ENCODE results near the gene STAMBP.

The STAMBP gene

GRCh38 chr2:73827018-73827417, 1.7 kb upstream of the STAMBP start:
- DNase-seq (ENCODE audit: low spot score in 2 of 2) (no peak), ATAC-seq (no peak)
- Mint-ChIP-seq H3K9me3 (no peaks in the 10 kb centered on the region), H3K4me3 (peak overlapping the region; percentile 96), H3K27ac (peak overlapping the region; percentile 71), H3K36me3 (peaks cover 16% of the 10 kb centered on the region), H3K4me1 (peaks cover 64% of the 10 kb centered on the region)

GRCh38 chr2:73827660-73828388, 937 bp upstream of the STAMBP start:
- Mint-ChIP-seq H3K4me3 (peak overlapping the region; percentile 96), H3K9me3 (no peaks in the 10 kb centered on the region), H3K27ac (peak overlapping the region; percentile 71), H3K36me3 (peaks cover 24% of the 10 kb centered on the region), H3K4me1 (peaks cover 65% of the 10 kb centered on the region)
- ATAC-seq (no peak), DNase-seq (ENCODE audit: low spot score in 2 of 2) (no peak)

- H3K4me1 Mint-ChIP-seq = peaks cover 62% of the 10 kb centered on the region
Observed at GRCh38 chr2:73828389-73828817, 358 bp upstream of the STAMBP start.

GRCh38 chr2:73830871-73831401, 2.2 kb downstream of the STAMBP start:
- peaks cover 55% of the 10 kb centered on the region for H3K36me3 Mint-ChIP-seq
- ATAC-seq = peak; percentile 95
- peak overlapping the region; percentile 96 for H3K4me3 Mint-ChIP-seq
- no peaks in the 10 kb centered on the region for H3K9me3 Mint-ChIP-seq
- H3K4me1 Mint-ChIP-seq = peaks cover 53% of the 10 kb centered on the region
- H3K27ac Mint-ChIP-seq = peak overlapping the region; percentile 98
- DNase-seq (ENCODE audit: low spot score in 2 of 2) = peak; percentile 20 to 75

More at GRCh38 chr2:73828389-73828817, 358 bp upstream of the STAMBP start:
- Mint-ChIP-seq H3K36me3 (peaks cover 30% of the 10 kb centered on the region), H3K27ac (peak overlapping the region; percentile 98), H3K9me3 (no peaks in the 10 kb centered on the region), H3K4me3 (peak overlapping the region; percentile 96)
- ATAC-seq = no peak
- no peak for DNase-seq (ENCODE audit: low spot score in 2 of 2)

GRCh38 chr2:73832930-73833329, 4.2 kb downstream of the STAMBP start:
- peak overlapping the region; percentile 98 for H3K27ac Mint-ChIP-seq
- H3K4me1 Mint-ChIP-seq = peaks cover 50% of the 10 kb centered on the region

GRCh38 chr2:73836141-73836943, 7.6 kb downstream of the STAMBP start:
- Mint-ChIP-seq H3K9me3 (no peaks in the 10 kb centered on the region), H3K27ac (no peak overlapping the region), H3K4me1 (peaks cover 34% of the 10 kb centered on the region), H3K4me3 (no peak overlapping the region), H3K36me3 (peaks cover 81% of the 10 kb centered on the region)
- ATAC-seq (no peak), DNase-seq (ENCODE audit: low spot score in 2 of 2) (no peak)

More at GRCh38 chr2:73832930-73833329, 4.2 kb downstream of the STAMBP start:
- ATAC-seq (no peak), DNase-seq (ENCODE audit: low spot score in 2 of 2) (no peak)
- Mint-ChIP-seq H3K9me3 (no peaks in the 10 kb centered on the region), H3K4me3 (no peak overlapping the region), H3K36me3 (peaks cover 66% of the 10 kb centered on the region)

GRCh38 chr2:73837847-73838585, 9.3 kb downstream of the STAMBP start:
- Mint-ChIP-seq H3K27ac (peak overlapping the region; percentile 1), H3K36me3 (peaks cover 77% of the 10 kb centered on the region), H3K4me1 (peaks cover 28% of the 10 kb centered on the region), H3K9me3 (no peaks in the 10 kb centered on the region), H3K4me3 (no peak overlapping the region)
- ATAC-seq (no peak), DNase-seq (ENCODE audit: low spot score in 2 of 2) (no peak)

GRCh38 chr2:73838889-73839534, 10.3 kb downstream of the STAMBP start:
- Mint-ChIP-seq H3K4me3 (no peak overlapping the region), H3K9me3 (no peaks in the 10 kb centered on the region), H3K4me1 (peaks cover 28% of the 10 kb centered on the region), H3K36me3 (peaks cover 67% of the 10 kb centered on the region), H3K27ac (no peak overlapping the region)
- no peak for DNase-seq (ENCODE audit: low spot score in 2 of 2)
- ATAC-seq = no peak

GRCh38 chr2:73839653-73840411, 11.1 kb downstream of the STAMBP start:
- Mint-ChIP-seq H3K27ac (no peak overlapping the region), H3K36me3 (peaks cover 59% of the 10 kb centered on the region), H3K4me3 (no peak overlapping the region), H3K9me3 (no peaks in the 10 kb centered on the region), H3K4me1 (peaks cover 28% of the 10 kb centered on the region)
- no peak for ATAC-seq
- no peak for DNase-seq (ENCODE audit: low spot score in 2 of 2)

GRCh38 chr2:73841912-73842738, 13.4 kb downstream of the STAMBP start:
- DNase-seq (ENCODE audit: low spot score in 2 of 2) = no peak
- no peak overlapping the region for H3K4me3 Mint-ChIP-seq
- H3K27ac Mint-ChIP-seq = peak overlapping the region; percentile 15
- H3K36me3 Mint-ChIP-seq = peaks cover 37% of the 10 kb centered on the region
- H3K4me1 Mint-ChIP-seq = peaks cover 31% of the 10 kb centered on the region
- no peaks in the 10 kb centered on the region for H3K9me3 Mint-ChIP-seq
- ATAC-seq = no peak

- no peak for DNase-seq (ENCODE audit: low spot score in 2 of 2)
- ATAC-seq = no peak
- H3K4me1 Mint-ChIP-seq = peaks cover 30% of the 10 kb centered on the region
- peaks cover 37% of the 10 kb centered on the region for H3K36me3 Mint-ChIP-seq
- no peak overlapping the region for H3K4me3 Mint-ChIP-seq
- no peak overlapping the region for H3K27ac Mint-ChIP-seq
- no peaks in the 10 kb centered on the region for H3K9me3 Mint-ChIP-seq
Observed at GRCh38 chr2:73842739-73843019, 13.9 kb downstream of the STAMBP start.

- Mint-ChIP-seq H3K36me3 (peaks cover 31% of the 10 kb centered on the region), H3K4me1 (peaks cover 21% of the 10 kb centered on the region), H3K27ac (peak overlapping the region; percentile 17), H3K4me3 (no peak overlapping the region), H3K9me3 (no peaks in the 10 kb centered on the region)
- no peak for DNase-seq (ENCODE audit: low spot score in 2 of 2)
- ATAC-seq = no peak
Observed at GRCh38 chr2:73844087-73844486, 15.3 kb downstream of the STAMBP start.

- peaks cover 5% of the 10 kb centered on the region for H3K4me1 Mint-ChIP-seq
- ATAC-seq (no peak), DNase-seq (ENCODE audit: low spot score in 2 of 2) (no peak)
- no peak overlapping the region for H3K4me3 Mint-ChIP-seq
- H3K9me3 Mint-ChIP-seq = no peaks in the 10 kb centered on the region
- H3K36me3 Mint-ChIP-seq = no peaks in the 10 kb centered on the region
- no peak overlapping the region for H3K27ac Mint-ChIP-seq
Observed at GRCh38 chr2:73850009-73850408, 21.2 kb downstream of the STAMBP start.

- ATAC-seq (no peak), DNase-seq (ENCODE audit: low spot score in 2 of 2) (no peak)
- Mint-ChIP-seq H3K4me1 (peaks cover 13% of the 10 kb centered on the region), H3K4me3 (no peak overlapping the region), H3K9me3 (no peaks in the 10 kb centered on the region), H3K36me3 (no peaks in the 10 kb centered on the region), H3K27ac (no peak overlapping the region)
Observed at GRCh38 chr2:73851274-73851673, 22.5 kb downstream of the STAMBP start.
